Tibial artery (tissue), 4 donors: ENCODE data around the gene MMP21.

ENCODE experiments used
- DNase-seq, 2 donors: peaks; one replicate each; pipeline ENCODE4 v3.0.0-alpha.2; 2019
- H3K27ac ChIP-seq, 2 donors: fragments of 200-600 bp; sonication (generic) in 1 of 2; 1 replicate in 1 of 2; 2 replicates in 1 of 2; pipeline ENCODE4 v1.5.1; 2018 to 2019; ENCODE audit warnings: mild to moderate bottlenecking in 1 of 2
- H3K27me3 ChIP-seq, 2 donors: fragments of 200-600 bp; sonication (generic) in 1 of 2; one replicate each; pipeline versions ENCODE4 v1.5.1 to v1.6.0; 2016 to 2019
- H3K36me3 ChIP-seq, 3 donors: fragments of 200-600 bp; sonication (generic) in 2 of 3; one replicate each; pipeline ENCODE4 v1.5.1; 2016 to 2019; ENCODE audit warnings: mild to moderate bottlenecking in 2 of 3
- H3K4me1 ChIP-seq, 4 donors: fragments of 200-600 bp; sonication (generic) in 2 of 4; 1 replicate in 3 of 4; 2 replicates in 1 of 4; pipeline ENCODE4 v1.5.1; 2016 to 2019
- H3K4me3 ChIP-seq, 2 donors: fragments of 200-600 bp; sonication (generic) in 1 of 2; 1 replicate in 1 of 2; 2 replicates in 1 of 2; pipeline ENCODE4 v1.5.1; 2018 to 2019; ENCODE audit warnings: mild to moderate bottlenecking in 2 of 2
- H3K9me3 ChIP-seq, 3 donors: fragments of 200-600 bp; sonication (generic) in 1 of 3; one replicate each; pipeline ENCODE4 v1.5.1; 2016 to 2019
- intact Hi-C: fragments of 100-400 bp; cut with DNase I; formaldehyde crosslinking; loops from one replicate; pipeline ENCODE4 v1.15.0; 2023; ENCODE audit warnings: low total_unique reads
- TF ChIP-seq, protein P1 (sequence below), 2 experiments: fragments of 200-600 bp in 1 of 2; fragments of 450-650 bp in 1 of 2; IDR thresholded peaks; one replicate each; pipeline ENCODE4 v1.5.1; 2017 to 2019; ENCODE audit warnings: antibody characterized with exemption in 2 of 2, mild to moderate bottlenecking in 1 of 2, moderate library complexity in 1 of 2

Gene MMP21

DNA sequence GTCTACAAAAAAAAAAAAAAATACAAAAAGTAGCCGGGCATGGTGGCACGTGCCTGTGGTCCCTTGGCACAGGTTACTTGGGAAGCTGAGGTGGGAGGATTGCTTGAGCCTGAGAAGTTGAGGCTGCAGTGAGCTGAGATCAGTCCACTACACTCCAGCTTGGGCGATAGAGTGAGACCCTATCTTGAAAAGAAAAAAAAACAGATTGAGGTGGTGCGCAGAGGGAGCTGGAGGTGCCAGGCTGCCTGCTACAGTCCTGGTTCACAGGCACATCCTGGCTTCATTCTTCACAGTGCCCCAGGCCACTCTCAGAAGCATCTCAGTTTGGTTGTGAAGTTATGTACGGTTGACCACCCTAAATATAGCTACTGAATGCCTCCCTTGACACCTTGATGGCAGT is 4.8 kb downstream of the MMP21 start:
- H3K27ac ChIP-seq = no peak overlapping the region
- peaks cover 0 to 3% (median 2%) of the 10 kb centered on the region in 3 donors for H3K36me3 ChIP-seq
- TF ChIP-seq, protein P1, sequence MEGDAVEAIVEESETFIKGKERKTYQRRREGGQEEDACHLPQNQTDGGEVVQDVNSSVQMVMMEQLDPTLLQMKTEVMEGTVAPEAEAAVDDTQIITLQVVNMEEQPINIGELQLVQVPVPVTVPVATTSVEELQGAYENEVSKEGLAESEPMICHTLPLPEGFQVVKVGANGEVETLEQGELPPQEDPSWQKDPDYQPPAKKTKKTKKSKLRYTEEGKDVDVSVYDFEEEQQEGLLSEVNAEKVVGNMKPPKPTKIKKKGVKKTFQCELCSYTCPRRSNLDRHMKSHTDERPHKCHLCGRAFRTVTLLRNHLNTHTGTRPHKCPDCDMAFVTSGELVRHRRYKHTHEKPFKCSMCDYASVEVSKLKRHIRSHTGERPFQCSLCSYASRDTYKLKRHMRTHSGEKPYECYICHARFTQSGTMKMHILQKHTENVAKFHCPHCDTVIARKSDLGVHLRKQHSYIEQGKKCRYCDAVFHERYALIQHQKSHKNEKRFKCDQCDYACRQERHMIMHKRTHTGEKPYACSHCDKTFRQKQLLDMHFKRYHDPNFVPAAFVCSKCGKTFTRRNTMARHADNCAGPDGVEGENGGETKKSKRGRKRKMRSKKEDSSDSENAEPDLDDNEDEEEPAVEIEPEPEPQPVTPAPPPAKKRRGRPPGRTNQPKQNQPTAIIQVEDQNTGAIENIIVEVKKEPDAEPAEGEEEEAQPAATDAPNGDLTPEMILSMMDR (IDR thresholded peaks at IDR 0.05) = no peak
- DNase-seq = no peak
- intact Hi-C loops = no loop called here
- peaks cover 0 to 17% (median 2%) of the 10 kb centered on the region in 4 donors for H3K4me1 ChIP-seq
- no peak overlapping the region for H3K4me3 ChIP-seq
- no peaks in the 10 kb centered on the region for H3K9me3 ChIP-seq
- peaks cover 0 to 3% of the 10 kb centered on the region in 2 donors for H3K27me3 ChIP-seq

- DNase-seq = no peak
- H3K9me3 ChIP-seq = no peaks in the 10 kb centered on the region
- H3K27ac ChIP-seq = peak overlapping the region in 1 of 2 donors; percentile 18
- peaks cover 0 to 3% of the 10 kb centered on the region in 2 donors for H3K27me3 ChIP-seq
- TF ChIP-seq, protein P1 (IDR thresholded peaks at IDR 0.05) = no peak
- no peak overlapping the region for H3K4me3 ChIP-seq
- intact Hi-C loops = no loop called here
- peaks cover 11 to 18% (median 16%) of the 10 kb centered on the region in 3 donors for H3K36me3 ChIP-seq
- peaks cover 0 to 17% (median 2%) of the 10 kb centered on the region in 4 donors for H3K4me1 ChIP-seq
These were observed 6.4 kb downstream of the MMP21 start for GRCh38 chr10:125769175-125769574.

- TF ChIP-seq, protein P1 (IDR thresholded peaks at IDR 0.05) = no peak
- no peak for DNase-seq
- H3K36me3 ChIP-seq = peaks cover 18 to 27% (median 24%) of the 10 kb centered on the region in 3 donors
- intact Hi-C loops = no loop called here
- peak overlapping the region; percentile 36 to 44 for H3K27ac ChIP-seq
- H3K27me3 ChIP-seq = no peaks in the 10 kb centered on the region
- H3K4me1 ChIP-seq = peaks cover 0 to 17% (median 2%) of the 10 kb centered on the region in 4 donors
- no peak overlapping the region for H3K4me3 ChIP-seq
- no peaks in the 10 kb centered on the region for H3K9me3 ChIP-seq
These were observed 7.3 kb downstream of the MMP21 start for GRCh38 chr10:125768219-125768855.

DNA sequence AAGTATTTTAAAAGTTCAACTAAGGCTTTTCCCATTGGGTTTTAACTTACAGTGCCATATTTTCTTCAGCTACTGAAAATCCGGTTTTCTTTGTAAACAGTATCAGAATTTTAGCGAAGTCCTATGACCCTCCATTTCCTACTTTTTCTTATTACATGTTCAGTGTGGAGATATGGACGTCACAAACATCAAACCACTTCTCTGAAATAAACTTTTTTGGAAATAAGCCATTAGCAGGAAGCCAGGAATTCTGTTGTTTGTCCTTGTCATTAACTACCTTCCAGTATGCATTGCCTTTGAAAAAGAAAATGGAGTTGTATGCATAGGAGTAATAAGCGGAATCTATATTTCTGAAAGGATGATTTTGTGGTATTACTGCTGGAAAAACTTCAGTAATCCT is 9.1 kb downstream of the MMP21 start:
- intact Hi-C loops = no loop called here
- H3K4me3 ChIP-seq = no peak overlapping the region
- H3K36me3 ChIP-seq = peaks cover 25 to 45% (median 39%) of the 10 kb centered on the region in 3 donors
- H3K4me1 ChIP-seq = peaks cover 0 to 17% (median 2%) of the 10 kb centered on the region in 4 donors
- TF ChIP-seq, protein P1 (IDR thresholded peaks at IDR 0.05) = no peak
- H3K9me3 ChIP-seq = no peaks in the 10 kb centered on the region
- no peak for DNase-seq
- no peak overlapping the region for H3K27ac ChIP-seq
- no peaks in the 10 kb centered on the region for H3K27me3 ChIP-seq

GRCh38 chr10:125765835-125766234 is 9.8 kb downstream of the MMP21 start:
- no peaks in the 10 kb centered on the region for H3K9me3 ChIP-seq
- TF ChIP-seq, protein P1 (IDR thresholded peaks at IDR 0.05) = no peak
- H3K27ac ChIP-seq = no peak overlapping the region
- no peak overlapping the region for H3K4me3 ChIP-seq
- DNase-seq = no peak
- peaks cover 26 to 52% (median 46%) of the 10 kb centered on the region in 3 donors for H3K36me3 ChIP-seq
- intact Hi-C loops = no loop called here
- no peaks in the 10 kb centered on the region for H3K27me3 ChIP-seq
- peaks cover 0 to 17% (median 2%) of the 10 kb centered on the region in 4 donors for H3K4me1 ChIP-seq
